GM18909 (cell line): Measurements from ENCODE around the gene RNF144A.

Source experiments
- ATAC-seq: cut with Tn5 transposase; IDR thresholded peaks from one replicate; pipeline ENCODE4 v1.9.1; 2021; ENCODE audit warnings: mild to moderate bottlenecking; ENCODE audit not compliant: unreplicated experiment, poor library complexity

RNF144A gene

DNA sequence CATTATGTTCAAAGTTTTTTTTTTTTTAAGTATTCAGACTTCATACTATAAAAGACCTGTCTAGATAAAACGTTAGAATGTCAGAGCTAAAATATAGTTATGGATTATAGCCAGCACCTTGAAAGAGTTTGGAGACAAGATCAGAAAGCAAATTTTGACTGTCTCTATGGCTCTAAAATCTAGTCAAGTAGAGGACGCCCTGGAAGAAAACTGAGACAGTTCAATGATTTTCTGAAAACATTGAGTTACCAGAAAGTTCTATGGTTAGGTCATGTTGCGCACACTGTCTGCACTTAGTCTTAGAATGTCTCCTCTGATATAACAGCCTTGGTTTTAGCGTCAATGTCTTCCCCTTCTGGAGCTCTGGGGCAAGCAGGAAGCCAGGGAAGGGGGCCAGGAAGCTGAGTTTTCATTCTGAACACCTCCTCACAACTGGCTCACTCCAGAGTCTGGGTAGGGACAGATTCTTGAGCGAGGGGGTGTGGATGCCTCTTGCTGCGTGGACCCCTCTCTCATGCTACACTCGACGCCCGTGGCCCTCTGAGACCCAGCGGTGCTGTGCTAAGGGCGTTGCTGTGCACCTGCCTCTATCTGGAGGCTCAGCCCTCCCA, 99.5 kb downstream of the RNF144A start:
- no peak for ATAC-seq

DNA sequence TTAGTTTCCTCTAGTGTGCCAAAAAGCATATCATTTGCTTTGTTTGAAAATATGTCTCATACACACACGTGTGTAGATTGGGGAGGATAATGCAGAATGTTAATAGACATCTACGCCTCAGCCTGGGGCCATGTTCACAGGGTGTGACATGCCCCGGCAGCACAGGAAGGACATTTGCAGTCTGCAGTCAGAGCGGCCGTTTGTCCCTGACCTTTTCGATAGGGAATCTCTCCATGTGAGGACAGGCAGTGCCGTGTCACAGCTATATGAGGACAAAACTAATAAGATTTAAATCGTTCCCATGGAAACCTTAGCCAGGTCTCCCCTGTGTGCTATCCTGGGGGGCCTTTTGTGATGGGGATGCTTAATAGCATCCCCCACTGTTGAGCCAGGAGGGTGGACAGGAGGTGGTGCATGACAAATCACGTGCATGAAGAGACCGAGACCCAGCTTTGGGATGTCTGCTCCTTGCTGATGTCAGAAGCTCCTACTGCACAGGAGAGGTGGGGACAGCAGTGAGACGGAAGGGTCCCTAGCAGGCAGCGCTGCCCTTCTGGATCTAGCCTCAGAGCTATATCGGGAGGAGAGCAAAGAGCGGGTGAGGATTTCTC, 100.6 kb downstream of the RNF144A start:
- no peak for ATAC-seq

DNA sequence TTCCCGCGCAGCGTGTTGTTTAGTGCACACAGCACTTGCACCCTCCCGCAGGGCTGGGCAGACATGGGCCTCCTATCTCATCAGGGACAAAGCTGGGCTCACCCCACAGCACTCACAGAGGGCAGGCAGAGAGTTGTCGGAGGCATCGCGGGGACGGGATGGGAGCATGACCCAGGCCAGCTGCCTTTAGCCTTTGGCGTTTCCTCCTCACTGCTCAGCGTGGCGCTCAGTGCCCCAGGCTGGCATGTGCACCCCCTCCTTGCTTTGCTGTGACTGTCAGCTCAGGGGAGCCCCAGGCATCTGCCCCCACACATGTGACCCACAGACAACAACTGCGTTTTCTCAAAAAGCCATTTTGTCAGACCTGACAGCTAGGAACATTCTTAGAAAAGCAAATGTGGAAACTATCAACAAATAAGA, 101.1 kb downstream of the RNF144A start:
- no peak for ATAC-seq

DNA sequence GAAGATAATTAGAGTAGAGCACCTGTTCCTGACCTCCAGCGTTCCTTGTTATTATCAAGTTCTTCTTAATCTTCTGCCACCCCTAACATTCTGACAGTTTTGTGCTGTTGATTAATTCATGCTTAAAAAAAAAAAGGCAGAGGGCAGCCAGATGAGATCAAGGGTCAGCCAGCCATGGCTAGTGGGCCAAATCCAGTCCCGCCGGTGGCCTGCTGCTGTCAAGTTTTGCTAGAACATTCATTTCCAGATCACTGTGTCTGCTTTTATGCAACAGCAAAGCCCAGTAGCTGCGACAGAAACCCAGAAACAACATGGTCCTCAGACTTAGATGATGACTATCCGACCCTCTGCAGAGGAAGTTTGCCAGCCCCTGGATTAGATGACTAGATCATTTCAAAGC, 101.6 kb downstream of the RNF144A start:
- ATAC-seq = no peak

DNA sequence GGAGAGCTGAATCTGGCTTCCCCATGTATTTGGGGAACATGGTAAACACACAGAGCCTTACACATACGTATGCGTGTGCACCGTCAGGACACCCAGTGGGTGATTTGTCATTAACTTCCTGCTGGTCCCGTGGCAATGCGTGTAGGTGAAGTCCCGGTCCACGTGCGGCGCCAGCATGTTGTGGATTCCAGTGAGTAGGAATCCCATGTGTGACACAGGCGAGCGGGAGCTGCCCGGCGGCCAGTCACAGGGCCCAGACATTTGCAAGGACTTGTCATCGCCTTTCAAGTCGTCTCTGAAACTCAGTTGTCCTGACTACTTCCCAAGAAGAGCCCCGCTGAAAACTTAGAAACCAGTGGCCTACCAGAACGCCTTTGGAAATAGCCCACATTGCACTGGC, 102.0 kb downstream of the RNF144A start:
- ATAC-seq = no peak

- no peak for ATAC-seq
These were observed 102.8 kb downstream of the RNF144A start for GRCh38 chr2:7020059-7020458.

- no peak for ATAC-seq
These were observed 103.3 kb downstream of the RNF144A start for GRCh38 chr2:7020468-7020867.

DNA sequence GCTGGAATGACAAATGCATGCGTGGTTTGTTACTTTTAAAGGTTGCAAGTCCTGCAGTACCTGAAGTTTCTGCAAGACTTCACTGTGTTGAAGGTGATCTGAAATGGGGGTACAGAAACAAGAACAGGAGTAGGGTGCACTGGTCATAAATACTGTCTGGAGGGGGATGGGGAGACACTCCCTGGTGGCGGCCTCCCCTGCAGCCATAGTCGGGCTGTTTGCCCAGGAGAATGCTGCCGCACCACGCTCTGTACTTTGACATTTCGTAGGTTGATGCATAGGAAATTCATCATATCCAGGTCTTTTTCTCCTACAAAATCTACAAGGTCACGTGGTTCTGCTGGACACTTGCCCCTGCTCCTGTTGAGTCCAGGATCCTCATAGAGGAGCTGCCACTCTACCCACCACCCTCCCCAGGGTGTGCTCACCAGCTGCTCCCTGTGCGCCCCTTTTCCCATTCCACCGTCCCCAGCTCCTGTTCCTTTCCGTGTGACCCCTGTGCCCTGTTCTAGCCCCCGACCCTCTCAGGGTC, 103.8 kb downstream of the RNF144A start:
- no peak for ATAC-seq

DNA sequence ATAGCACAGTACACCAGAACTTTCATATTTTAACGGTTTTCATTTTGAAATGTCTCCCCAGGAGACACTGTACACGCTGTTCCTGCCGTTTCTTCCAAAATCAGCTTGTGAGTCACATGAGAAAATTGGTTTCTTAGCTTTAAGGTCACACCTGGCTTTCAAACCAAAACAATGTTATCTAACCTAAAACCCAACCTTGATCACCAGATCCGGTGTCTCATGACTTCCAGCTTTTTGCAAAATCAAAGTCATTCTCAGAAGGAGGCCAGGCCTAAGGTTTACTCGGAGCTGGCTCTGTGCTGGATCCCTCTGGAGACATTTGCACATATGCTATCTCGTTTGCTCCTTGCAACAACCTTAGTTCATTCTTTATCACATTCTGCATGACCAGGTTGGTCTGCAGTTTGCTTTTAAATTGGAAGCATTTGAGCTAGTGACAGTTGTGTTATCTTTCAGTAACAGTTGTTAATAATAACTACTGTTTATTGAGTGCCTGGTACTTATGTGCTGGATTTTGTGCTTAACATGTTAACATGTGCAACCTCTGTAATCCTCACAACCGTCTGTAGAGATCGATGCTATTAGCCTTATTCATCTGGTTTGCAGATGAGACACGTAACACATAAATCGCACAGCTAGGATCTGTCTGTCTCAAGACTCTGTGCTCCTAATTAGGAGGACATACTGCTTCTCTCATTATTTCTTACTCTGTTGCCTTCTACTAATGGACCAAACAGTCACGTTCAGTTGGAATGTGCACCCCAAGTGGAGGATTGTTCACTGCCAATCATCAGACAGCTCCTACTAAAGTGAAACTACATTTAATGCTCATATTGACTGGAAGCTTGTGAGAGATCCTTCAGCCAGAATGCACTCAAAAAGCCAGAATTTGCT, 105.5 kb downstream of the RNF144A start:
- no peak for ATAC-seq

GRCh38 chr2:7023542-7023941, 106.3 kb downstream of the RNF144A start:
- no peak for ATAC-seq

GRCh38 chr2:7024261-7024660, 107.0 kb downstream of the RNF144A start:
- ATAC-seq = no peak

DNA sequence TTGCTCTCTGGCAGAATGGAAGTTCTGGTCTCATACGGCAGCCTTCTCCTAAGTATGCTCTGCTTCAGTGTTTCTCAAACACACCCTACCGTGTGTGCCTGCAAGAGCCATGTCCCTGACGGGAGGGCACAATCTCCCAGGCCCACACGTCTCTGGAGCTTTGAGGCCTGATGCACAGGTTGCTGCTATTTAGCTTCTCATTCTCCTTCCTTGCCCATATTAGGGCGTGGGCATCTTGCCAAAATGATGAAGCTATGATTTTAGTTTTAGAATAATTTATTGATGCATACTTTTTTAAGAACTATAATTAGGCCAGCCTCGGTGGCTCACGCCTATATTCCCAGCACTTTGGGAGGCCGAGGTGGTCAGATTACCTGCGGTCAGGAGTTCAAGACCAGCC, 107.9 kb downstream of the RNF144A start:
- ATAC-seq = no peak

- ATAC-seq = no peak
These were observed 109.5 kb downstream of the RNF144A start for GRCh38 chr2:7026742-7027141.

DNA sequence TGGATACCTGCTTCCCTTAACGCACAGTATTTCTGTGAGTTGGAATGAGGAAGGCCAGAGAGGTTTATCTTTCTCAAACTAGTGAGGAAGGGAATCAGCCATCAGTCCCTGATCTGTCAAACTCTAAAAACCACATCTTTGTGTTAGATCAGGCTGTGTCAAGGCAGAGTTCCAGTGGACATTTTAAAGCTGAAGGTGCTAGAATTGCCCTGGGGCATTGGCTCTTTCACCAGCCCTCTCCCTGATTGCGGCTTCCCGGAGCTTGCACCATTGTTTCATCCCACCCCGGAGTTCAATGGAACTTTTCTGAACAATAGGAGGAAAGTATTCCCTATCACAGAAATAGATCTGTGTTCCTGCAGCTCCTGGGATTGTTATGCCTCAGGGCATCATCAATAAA, 110.2 kb downstream of the RNF144A start:
- no peak for ATAC-seq

- ATAC-seq = no peak
These were observed 110.9 kb downstream of the RNF144A start for GRCh38 chr2:7027956-7028655.

DNA sequence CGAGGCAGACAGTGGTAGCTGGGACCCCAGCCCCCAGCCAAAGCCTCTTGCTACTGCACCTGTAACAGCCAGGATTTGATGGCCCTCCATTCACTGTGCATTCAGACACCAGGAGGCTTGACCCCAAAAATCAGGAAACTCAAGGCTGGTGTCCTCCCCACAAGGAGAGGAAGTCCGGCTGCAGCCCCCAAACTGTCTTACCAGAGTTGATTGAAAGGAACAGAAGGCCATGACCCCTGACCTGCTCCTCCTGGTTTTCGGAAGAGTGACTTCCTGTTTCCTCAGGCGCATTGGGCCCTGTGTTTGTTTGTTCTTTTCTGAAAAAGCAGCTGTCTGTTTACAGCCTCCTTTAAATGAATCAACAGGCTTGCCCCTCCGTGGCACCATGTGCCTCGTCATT, 111.6 kb downstream of the RNF144A start:
- ATAC-seq = no peak

DNA sequence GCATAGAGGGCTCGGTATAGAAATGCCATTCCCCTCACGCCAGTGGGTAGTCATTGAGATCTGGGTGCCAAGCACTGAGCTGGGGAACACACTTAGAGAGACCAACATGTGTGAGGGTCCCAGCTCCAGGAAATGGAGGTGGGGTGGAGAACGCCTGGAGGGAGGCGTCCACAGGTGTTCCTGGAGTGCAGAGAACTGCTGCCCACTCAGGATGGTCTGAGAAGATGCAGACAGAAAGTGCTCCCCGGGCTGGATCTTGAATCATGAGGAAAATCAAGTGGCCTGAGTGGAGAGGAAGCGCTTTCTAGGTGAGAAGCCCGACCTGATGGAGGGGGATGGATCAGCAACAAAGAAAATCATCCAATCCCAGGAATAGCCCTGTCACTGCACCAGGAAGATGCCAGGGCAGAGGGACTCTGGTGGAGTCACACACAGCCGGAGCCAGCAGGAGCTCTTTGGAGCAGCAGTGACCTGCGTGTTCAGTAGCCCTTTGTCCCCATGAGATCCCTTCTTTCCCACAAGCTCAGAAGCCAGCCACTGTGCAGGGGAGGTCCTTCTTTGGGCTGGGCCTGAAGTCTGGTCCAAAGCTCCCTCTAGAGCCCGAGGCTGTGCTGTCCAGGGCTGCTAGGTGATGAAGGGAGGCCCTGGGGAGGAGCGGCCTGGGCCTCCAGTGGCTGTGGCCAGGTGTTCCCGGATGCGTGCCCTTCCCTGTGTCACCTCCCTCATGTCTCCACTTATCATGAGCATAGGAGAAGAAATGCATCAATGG, 112.3 kb downstream of the RNF144A start:
- no peak for ATAC-seq

DNA sequence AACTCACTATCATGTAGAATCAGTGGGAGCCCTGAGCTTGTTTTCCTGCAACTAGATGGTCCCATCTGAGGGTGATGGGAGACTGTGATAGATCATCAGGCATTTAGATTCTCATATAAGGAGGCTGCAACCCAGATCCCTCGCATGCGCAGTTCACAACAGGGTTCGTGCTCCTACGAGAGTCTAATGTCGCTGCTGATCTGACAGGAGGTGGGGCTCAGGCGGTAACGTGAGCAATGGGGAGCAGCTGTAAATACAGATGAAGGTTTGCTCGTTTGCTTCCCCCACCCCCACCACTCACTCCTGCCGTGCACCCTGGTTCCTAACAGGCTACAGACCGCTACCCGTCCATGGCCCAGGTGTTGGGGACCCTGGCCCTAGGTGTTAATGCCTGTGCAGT, 113.6 kb downstream of the RNF144A start:
- ATAC-seq = no peak

- no peak for ATAC-seq
These were observed 114.5 kb downstream of the RNF144A start for GRCh38 chr2:7031547-7032245.
